GM18517 (cell line): Measurements from ENCODE around the gene SLC41A3.
"Not testable (repeated sequence)": the region's sequence is repeated elsewhere in the genome, so short reads cannot be mapped to it uniquely, and the experiment has no call there.

Experiments
- ATAC-seq: cut with Tn5 transposase; IDR thresholded peaks from one replicate; pipeline ENCODE4 v1.9.1; 2021; ENCODE audit warnings: mild to moderate bottlenecking, moderate library complexity; ENCODE audit not compliant: unreplicated experiment

SLC41A3 gene

DNA sequence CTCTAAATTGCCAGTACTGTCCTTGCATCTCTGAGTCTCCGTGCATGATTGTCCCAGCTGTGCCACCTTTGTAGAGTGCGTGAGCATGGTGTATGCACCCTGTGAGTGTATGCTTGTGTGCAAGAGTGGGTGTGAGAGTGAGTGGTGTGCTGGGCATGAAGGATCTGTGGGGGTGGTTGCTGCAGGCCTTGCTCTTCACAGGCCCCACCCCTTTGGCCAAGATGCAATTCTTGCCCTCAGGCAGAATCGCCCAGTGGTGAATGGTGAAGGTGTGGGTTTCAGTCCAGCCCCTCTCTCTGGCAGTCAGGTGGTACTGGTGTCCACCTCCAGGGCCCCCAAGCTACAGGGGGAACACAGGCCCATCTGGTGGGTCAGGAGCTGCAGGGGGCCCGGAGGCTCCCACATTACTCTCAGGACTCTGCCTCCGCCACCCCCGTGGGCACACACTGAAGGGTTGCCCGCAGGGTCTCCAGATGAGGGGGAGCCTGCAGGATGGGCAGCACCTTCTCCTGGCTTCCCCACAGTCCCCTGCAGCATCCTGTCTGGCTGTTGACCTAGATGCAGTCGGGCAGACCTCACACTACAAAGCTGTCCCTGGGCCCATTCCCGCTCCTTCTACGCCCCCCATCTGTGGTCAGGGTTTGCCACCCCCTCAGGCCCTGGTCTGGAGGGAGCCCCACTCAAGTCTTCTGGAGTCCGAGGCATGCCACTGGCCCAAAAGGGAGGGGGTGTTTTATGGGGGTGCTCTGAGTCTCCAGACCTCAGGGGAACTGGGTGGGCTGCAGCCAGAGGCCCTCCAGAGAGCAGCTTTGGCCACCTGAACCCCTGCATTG lies 123.3 kb downstream of the SLC41A3 start:
- no peak for ATAC-seq

DNA sequence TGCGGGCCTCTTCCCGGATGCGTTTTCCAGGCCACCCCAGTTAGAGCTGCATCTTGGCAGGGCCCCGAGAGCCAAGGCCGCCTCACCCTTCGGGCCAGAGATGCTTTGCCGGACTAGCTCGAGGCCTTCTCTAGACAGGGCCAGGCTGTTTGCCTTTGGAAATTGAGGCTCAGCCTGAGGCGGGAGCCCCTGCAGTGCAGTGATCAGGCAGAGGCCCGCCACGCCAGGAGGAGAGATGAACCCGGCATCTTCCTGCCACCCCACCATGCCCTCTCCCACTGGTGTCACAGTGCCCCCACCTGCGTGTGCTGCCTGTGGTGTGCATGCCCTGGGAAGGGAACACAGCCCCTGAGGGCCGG lies 123.9 kb downstream of the SLC41A3 start:
- no peak for ATAC-seq

DNA sequence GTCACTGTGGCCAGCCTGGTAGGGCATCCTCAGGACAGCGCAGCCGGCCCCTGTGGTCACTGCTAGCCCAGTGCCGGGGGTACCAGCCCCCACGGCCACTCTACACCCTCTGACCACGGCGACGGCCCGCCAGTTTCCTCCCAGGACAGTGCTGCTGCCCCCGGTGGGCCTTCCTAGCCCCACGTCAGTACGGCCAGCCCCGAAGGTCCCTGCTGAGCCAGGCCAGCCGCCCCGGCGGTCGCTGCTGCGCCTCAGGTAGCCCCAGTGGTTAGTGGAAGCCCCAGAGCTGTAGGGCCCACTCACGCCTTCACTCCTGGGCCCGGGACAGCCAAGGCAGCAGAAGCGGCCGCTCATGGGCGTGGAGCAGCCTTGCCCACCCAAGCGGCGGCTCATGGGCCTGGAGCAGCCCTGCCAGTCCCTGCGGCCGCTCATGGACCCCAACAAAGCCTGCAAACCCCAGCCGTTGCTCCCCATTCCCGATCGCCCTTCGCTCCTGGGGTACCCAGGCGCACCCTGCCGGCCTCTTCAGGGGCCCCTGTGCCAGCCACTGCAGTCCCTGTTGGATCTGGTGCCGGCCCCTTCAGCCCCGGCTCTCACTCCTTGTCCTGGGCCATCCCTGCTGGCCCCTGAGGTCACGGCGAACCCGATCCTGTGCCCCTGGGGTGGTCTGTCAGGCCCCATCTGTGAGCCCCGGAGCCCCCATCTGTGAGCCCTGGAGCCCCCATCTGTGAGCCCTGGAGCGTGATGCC lies 124.4 kb downstream of the SLC41A3 start:
- no peak for ATAC-seq

DNA sequence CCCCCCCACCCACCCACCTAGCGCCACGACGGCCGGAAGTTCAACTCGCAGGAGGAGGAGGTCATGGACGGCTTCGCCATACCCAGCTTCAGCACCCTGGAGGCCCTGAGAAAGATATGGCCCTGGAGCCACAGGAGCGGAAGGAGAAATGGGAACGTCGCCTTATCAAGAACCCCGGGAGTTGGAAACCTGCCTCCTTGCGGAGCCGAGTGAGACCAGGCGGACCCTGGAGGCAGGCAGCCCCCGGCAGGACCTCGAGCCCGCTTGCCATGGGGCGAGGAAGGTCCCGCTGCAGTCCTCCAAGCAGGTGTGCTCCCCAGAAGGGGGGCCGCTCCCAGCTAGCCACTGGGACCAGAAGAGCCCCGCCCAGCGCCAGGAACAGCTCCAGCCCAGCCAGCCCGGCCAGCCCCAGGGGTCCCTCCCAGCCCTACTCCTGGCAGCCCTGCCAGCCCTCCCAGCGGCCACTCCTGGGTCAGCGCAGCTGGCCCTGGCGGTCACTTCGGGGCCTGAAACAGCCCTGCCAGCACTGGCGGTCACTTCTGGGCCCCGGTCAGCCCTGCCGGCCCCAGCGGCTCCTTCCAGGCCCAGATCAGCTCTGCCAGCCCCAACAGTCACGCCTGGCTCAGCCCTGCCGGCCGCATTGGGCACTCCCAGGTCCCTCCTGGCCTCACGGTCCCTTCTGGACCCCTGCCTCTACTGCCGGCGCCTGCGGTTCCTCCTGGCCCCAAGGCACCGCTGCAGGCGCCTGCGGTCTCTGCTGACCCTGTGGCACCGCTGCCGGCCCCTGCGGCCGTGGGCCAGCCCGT lies 125.2 kb downstream of the SLC41A3 start:
- ATAC-seq: no peak

DNA sequence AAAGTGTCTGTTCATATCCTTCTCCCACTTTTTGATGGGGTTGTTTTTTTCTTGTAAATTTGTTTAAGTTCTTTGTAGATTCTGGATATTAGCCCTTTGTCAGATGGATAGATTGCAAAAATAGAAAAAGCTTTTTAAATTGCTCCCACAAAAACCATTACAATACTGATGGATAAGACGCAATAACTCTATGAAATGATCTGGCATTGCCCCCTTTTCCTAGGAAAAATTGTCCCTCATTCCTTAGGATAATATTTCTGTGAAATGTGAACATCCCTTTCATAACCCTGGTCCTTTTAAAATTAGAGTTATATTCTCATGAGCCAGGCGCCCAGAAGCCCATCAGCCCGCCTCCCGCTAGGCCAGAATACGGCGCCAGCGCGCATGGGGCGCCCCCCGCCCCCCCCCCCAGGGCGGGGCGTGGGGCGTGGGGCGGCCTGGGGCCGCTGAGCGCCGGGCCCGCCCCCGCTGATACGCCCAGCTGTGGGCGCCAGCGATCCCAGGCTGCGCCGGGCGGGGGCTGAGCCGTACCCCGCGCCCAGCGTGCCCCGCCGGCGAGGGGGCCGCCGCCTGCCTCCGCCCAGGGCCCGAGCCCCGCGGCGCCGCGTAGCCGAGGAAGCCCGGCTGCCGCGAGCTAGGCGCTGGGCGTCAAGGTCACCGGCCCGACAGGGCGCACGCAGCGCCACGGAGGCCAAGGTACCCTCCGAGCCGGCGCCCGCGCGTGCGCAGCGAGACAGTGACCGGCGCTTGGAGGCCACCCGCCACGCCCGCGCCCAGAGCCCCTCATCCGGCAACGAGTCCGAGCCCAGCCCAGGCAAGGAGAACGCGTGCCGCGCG lies 126.0 kb downstream of the SLC41A3 start:
- no peak for ATAC-seq

DNA sequence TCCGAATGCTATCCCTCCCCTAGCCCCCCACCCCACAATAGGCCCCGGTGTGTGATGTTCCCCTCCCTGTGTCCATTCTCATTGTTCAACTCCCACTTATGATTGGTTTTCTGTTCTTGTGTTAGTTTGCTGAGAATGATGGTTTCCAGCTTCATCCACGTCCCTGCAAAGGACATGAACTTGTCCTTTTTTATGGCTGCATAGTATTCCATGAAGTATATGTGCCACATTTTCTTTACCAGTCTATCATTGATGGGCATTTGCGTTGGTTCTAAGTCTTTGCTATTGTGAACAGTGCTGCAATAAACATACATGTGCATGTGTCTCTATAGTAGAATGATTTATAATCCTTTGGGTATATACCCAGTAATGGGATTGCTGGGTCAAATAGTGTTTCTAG lies 126.9 kb downstream of the SLC41A3 start:
- ATAC-seq: not testable (repeated sequence)
